Left ventricle myocardium superior (tissue), 1 donor: Measurements from ENCODE around the gene ANKRD11. TPM values are rescaled to one million over a fixed set of nuclear protein-coding genes. Genes with fewer than 3 reads are reported as not detected.

Source experiments
- ATAC-seq: fragments of 200-7000 bp; cut with Tn5 transposase; one replicate; pipeline ENCODE4 v1.9.1; 2020; ENCODE audit warnings: mild to moderate bottlenecking, moderate library complexity
- DNase-seq: peaks from one replicate; pipeline ENCODE4 v3.0.0-alpha.2; 2020
- intact Hi-C: fragments of 100-400 bp; cut with micrococcal nuclease; formaldehyde crosslinking; loops from one replicate; pipeline ENCODE4 v1.11.0; 2022
- total RNA-seq: library from RNA; stranded (reverse); fragmentation: NEBNext Ultra II Directional; extraction: Animal tissue kit (Norgen Biotek cat#: 25700); gene quantifications from one replicate; pipeline ENCODE4 v1.2.1, GENCODE V29; 2021
- donor health status: DM: no; HTN: yes; CAD: no; lungs with severe emphysema.

ANKRD11 gene
- total RNA-seq, 1 donor from 2014 or later = 75.2 TPM

DNA sequence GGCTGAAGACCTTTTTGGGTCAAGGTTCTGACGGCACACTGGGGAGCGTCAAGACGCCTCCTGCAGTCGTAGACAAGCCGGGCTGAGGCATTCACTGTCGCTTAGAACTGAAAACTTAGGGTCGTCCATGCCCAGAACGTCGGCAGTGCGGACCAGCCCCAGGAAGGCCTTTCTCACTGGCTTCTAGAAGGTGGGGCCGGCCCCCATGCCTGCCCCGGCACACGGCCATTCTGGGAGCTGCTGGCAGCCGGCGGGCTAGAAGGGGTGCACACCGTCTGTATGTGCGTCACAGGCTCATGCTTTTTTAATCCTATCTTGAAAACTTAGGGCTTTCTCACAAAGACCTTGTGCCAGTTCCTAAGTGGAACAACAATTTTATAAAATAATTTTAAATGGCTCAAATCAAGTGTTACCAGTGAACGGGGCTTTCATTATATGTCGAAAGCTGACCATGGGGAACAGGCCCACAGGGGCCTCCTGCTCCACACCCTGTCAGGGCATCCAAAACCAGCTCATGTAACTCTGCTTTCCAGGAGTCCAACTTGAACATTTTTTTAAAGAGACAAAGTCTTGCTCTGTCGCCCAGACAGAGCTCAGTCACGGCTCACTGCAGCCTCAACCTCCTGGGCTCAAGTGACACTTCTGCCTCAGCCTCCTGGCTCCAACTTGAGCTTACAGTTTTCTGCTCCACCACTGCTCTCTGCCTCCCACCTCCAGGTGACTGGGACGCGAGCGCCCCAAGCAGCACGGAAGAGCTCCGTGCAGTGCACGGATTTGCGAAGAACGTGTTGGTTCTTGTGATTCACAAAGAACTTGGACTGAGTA is 111.2 kb downstream of the ANKRD11 start:
- DNase-seq = peak; percentile 61
- intact Hi-C loops = no loop called here

DNA sequence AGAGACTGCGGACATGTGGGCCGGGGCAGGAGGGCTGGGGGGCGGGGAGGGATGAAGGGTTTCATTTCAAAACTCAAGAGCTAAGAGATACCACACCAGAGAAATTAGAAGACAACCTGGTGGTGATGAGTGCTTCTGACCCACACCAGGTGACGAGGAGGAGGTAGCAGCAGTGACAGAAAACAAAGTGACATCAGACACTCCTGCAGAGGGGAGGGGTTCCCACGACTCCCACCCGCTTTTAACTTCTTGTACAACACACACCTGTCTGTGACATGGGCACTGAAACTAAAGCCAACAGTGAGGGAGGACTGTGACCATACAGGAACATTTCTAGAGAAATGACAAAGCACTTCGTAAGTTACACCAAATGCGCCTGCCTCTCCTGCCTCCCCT is 112.9 kb downstream of the ANKRD11 start:
- intact Hi-C loops = no loop called here
- ATAC-seq = no peak

More for the DNA sequence above, 111.2 kb downstream of the ANKRD11 start:
- ATAC-seq = peak; percentile 52

DNA sequence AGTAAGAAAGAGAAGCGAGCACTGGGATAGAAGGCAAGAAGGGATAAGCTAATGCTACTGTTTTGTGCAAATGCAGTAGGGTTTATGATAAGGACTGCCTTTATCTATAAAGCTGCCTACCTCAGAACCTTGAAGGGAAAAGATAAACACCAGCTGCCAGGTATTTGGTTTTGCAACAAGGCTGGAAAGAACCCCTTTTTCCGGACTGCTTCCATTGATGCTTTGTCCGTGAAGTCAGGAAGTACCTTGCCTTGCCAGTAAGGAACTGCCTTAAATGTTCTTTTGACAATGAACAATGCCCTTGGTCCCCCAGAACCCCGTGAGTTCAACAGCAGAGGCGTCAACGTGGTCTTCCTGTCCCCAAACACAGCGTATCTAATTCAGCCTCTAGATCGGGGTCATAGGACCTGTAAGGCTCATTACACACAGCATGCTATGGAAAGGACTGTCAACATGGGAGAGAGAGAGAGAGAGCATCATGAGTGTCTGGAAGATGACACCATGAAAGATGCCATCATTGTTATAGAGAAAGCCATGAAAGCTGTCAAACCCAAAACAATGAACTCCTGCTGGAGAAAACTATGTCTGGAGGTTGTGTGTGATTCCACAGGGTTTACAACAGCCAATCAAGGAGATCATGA is 113.4 kb downstream of the ANKRD11 start:
- DNase-seq (no peak), ATAC-seq (no peak)
- intact Hi-C loops = no loop called here

More for the DNA sequence above, 112.9 kb downstream of the ANKRD11 start:
- no peak for DNase-seq

DNA sequence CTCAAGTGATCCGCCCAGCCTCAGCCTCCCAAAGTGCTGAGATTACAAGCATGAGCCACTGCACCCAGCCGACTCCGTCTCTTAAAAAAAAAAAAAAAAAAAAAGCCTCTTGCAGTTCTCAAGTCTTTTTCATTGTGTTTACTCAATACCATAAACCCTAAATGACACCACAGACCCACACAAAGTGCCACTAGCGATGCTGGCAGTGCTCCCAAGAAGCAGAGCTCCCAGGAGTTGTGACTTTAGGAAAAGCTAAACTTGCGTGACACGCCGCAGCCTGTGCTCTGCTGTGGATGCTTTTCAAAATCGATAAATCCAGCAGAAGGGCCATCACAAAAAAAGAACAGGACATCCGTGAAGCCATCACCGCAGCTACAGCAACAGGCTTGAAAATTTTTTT is 114.7 kb downstream of the ANKRD11 start:
- intact Hi-C loops = no loop called here
- DNase-seq (no peak), ATAC-seq (no peak)

DNA sequence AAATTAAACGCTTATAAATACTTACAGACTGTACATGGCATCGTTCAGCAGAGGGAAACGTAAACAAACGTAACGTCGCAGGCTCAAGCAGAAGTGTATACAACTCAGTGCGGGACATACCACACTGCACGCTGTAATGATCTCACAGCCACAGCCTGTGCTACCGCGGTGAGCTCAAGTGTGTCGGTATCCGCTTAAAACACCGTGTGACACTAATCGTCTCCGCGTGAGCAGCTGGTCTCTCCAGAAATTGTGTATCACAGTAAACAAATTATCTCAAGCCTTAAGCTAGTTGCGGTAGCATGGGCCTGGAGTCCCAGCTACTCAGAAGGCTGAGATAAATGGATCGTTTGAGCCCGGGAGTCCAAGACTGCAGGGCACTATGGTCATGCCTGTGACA is 115.3 kb downstream of the ANKRD11 start:
- no peak for ATAC-seq
- DNase-seq = no peak
- intact Hi-C loops = no loop called here

DNA sequence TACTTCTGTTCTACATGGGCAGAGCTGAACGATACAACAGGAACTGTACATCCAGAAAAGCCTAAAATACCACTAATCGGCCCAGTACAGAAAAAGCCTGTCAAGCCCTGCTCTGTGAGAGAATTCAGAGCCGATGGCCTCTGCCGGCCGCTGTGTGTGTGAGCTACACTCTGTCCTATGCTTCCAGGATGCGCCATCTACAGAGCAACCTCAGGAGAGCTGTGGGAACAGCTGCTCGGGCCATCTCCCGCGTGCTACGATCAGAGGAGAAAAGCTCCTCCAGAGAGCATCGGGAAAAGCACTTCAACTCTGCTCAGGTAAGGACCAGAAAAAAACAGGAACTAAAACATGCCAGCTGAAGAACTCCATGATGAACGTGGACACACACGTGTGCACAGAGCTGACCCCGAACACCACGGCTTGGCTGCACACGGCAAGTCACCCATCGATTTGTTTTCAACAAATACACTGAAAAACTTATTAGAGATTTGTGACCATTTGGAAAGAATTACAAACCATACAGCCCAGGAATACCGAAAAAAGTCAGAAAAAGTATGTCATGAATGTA is 115.9 kb downstream of the ANKRD11 start:
- ATAC-seq = peak; percentile 55
- no peak for DNase-seq

DNA sequence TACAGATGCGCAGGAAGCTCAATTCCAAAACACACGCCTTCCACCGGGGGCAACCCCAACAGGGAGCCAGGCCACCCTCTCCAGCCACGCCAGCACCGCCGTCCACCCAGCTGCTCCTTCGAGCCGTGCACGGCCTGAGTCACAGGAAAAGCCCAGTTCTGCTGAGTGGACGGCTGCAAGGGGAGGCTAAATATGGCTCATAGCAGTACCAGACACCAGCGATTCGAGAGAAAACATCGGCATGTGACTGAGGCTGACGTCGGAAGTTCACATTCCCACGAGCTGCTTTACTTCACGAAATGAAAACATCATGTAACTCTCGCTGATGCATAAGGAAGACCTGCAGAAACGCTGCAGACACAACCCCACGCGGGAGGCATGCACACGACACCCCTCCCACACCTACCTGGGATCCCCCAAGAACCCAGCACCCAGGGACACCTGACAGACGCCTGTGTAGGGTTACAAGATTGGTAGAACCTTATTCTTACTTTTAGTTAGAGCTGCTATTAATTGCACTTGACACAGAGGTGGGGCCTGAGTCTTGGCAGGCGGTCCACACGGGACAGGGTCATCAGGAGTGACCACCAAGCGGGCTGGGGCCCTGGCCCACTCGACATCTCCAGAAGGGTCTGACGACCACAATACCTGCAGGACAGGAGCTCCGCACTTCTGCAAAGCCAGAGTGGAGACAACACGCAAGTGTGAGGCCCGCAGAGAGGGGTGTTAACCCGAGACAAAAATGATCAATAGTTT is 116.8 kb downstream of the ANKRD11 start:
- intact Hi-C loops = no loop called here
- DNase-seq = no peak
- ATAC-seq = peak; percentile 57

More for the DNA sequence above, 115.9 kb downstream of the ANKRD11 start:
- intact Hi-C loops = no loop called here

DNA sequence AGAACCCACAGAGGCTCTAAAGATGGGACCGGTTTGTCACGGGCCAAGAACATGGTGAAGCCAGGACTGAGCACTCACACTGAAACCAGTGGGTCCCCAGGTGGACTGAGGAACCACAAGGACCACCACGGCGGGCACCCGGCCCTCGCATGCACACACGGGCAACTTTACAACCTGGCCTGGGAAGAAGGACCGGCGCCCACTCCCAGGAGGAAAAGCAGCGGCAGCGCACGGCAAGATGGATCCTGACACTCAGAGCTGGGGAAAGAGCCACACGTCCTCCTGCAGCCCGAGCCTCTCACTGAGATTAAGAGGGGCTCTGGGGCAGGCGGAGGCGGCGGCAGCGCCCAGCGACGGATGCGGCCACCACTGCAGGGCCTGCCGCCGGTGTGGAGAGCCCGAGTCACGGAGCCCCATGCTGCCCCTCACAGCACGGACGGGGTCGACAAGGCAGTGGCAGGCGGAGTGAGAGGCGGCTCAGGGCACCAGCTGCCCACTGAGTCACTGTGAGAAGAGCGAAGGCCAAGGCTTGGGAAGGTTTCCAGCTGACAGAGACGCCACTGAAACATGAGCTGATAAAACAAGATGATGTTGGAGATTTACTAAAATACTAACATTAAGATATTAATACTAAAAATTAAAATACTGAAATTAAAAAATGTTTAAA is 118.3 kb downstream of the ANKRD11 start:
- ATAC-seq (no peak), DNase-seq (no peak)

DNA sequence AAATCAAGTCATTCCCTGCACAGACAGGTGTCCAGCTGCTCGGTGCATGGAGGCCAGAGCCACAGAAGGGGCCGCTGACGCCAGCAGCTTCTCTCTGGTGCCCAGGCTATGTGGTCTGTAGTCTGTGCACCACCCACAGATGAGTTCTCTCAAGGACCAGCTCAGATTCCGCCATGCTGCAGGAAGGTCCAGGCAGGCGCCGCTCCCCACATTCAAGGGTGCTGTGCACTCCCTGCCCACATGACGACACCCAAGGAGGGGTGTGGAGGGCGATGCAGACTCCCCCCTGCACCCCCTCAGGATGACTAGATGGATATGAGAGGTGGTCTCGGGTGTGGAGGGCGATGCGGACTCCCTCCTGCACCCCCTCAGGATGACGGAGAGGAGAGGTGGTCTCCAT is 119.0 kb downstream of the ANKRD11 start:
- no peak for DNase-seq
- intact Hi-C loops = no loop called here

More for the DNA sequence above, 118.3 kb downstream of the ANKRD11 start:
- intact Hi-C loops = no loop called here

DNA sequence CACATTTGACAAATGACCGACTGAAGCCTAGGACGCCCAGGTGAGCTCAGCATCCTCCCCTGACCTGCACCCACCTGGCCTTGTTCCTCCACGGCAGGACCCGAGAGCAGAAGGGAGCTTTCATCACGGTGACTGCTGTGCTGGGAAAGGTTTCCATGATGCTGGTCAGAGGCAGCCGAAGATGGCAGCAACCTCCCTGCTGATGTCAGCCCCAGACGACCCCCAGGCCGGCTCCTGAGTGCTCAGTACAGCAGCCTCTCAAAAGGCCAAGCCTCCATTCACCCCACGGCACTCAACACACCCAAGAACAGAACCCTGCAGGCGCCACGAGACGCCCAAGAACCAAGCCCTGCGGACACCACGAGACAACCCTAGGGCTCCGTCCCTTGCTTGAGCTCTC is 119.8 kb downstream of the ANKRD11 start:
- no peak for DNase-seq
- ATAC-seq = no peak
- intact Hi-C loops = no loop called here

More for the DNA sequence above, 119.0 kb downstream of the ANKRD11 start:
- ATAC-seq = no peak

DNA sequence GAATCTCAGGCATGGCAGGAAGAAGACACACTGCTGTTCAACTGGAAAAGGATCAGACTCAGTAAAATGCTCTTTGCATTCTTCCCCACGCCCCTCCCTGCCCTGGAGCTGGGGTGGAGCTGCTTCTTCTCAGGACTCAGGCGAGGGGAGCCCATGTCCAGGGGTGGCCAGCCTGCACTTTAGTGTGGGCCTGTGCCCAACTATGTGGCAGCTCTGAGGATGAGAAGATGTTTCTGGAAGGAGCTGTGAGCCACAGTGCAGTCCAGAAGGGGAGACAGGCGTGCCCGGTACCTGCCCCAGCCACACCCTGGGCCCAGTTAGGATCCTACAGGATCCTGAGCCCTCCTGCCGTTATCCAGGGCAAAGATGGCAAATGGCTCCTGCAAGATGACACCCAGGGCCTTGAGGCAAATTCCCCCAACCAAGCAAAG is 120.3 kb downstream of the ANKRD11 start:
- intact Hi-C loops = no loop called here
- DNase-seq (no peak), ATAC-seq (no peak)

DNA sequence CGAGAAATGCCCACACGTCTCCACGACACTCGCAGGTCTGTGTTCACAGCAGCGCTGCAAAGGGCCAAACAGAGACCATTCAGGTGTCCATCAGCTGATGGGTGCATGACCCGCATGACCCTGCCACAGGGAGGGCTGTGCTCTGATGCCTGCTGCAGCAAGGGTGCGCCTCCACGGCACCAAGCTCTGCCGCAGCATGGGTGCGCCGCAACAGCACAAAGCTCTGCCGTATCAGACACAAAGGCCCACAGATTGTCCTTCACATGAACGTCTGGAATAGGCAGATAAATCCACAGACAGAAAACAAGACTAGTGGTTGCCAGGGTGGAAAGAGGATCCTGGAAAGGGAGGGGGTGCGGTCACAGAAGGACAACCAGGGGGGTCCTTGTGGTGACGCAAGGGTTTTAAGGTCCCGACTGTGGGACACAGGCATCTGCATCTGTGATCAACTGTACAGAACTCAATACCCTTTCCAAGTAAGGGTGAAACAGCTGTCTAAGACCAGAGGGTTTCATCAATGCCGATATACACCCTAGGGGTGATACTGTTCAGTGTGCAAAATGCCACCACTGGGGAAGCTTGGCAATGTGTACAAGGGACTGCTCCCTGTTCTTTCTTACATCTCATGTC is 121.0 kb downstream of the ANKRD11 start:
- ATAC-seq (no peak), DNase-seq (no peak)
- intact Hi-C loops = no loop called here

DNA sequence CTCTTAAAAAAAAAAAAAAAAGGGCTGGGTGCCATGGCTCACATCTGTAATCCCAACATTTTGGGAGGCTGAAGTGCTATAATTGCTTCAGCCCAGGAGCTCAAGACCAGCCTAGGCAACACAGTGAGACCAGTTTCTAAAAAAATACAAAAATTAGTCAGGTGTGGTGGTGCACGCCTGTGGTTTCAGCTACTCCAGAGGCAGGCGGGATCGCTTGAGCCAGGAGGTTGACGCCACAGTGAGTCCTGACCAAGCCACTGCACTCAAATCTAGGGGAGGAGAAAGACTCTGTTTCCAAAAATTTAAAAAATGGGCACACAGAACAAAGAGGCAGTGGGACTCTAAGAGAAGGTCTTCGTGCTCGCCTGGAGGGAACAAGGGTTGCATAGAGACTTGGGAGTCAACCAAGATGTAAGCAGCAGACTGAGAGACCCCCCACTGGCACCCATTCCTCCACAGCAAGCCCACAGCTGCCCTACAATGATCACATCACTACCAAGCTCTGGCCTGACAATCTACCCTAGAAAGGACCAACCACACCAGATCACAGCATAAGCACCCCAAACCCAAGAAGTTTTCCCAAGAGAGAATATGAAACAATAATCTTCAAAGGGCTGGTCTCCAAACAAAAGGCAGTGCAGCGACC is 121.6 kb downstream of the ANKRD11 start:
- no peak for ATAC-seq
- no peak for DNase-seq
- intact Hi-C loops = no loop called here

DNA sequence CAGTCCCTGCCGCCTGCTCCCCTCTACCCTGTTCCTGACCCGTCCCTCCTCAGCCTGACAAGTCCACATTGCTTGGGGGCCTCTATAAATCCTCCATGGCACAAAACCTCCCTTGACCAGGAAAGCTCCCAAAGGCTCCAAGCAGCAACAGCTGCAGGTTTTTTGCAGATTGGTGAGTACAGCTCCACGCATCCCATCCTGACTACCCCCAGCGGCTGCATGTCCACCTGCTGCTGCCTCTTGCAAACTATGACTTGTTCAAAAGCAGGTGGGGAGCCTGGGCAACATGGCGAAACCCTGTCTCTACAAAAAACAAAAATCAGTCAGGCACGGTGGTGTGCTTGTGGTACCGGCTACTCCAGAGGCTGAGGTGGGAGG is 122.8 kb downstream of the ANKRD11 start:
- DNase-seq = no peak
- no peak for ATAC-seq
- intact Hi-C loops = no loop called here

DNA sequence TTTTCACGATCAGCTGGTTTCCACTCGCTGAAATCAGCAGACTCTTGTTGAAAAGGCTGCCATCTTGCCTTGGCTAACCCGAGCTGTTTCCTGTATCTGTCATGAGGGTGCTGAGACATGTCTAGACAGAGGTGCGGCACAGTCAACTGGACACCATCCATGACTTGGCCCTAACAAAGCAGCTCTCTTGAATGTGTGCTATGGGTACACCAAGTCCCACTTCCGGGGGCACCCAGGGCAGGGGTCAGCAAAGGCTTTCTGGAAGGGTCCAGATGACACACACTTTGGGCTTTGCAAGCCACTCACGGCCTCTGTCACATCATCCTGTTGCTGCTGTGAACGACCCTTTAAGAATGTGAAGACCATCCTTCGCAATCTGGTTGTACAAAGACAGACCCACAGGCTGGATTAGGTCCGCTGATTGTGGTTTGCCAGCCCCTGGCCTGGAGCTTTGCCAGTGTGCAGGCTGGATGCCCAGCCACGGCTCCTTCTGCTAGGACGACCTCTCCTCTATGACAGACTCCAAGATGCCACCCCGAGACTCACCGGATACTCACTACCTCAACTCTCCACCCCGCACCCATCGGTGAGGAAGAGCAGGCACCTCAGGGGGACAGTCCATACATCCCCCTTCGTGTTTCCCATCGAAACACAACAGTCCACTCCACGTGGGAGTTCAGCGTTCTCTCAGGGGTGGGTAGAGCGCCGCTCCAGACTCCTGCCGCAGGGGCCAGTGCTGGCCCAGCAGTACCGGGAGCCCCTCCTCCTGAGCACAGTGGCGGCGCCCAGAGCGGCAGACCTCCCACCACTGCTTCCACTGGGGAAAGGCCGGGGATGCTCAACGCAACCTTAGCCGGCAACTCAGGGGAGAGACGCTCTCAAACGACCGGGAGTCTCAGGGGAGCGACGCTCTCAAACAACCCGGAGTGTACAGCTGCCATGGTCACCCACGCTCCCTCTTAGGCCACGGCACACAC is 123.5 kb downstream of the ANKRD11 start:
- peak; percentile 35 for ATAC-seq
- intact Hi-C loops = no loop called here
- DNase-seq = no peak

DNA sequence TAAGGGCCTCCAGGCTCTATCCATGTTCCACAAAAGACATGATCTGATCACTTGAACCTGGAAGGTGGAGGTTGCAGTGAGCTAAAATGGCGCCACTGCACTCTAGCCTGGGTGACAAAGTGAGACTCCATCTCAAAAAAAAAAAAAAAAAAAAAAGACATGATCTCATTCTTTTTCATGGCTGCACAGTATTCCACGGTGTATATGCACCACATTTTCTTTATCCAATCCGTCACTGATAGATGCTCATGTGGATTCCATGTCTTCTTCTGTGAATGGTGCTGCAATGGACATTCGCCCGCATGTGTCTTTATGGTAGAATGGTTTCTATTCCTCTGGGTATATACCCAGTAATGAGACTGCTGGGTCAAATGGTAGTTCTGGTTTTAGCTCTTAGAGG is 124.4 kb downstream of the ANKRD11 start:
- DNase-seq = no peak
- intact Hi-C loops = no loop called here
- no peak for ATAC-seq

DNA sequence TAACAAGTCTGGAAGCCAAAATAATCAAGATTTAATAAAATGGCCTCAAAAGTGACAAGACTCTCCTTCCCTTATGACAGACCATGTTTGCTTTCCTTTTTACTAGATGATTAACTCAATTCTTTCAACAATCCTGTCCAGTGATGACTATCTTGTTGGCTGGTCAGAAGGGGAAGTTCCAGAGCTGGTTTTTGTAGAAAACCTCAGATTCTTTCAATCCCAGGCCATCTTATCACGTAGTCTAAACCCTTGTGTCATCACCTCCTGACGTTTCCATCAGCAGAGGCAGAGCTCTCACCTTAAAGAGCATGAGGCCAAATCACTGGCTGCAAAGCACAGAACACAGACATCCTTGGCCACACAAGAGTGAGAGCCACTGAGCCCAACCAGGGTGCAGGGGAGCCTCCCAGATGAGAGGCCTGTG is 125.3 kb downstream of the ANKRD11 start:
- intact Hi-C loops = no loop called here
- no peak for DNase-seq
- no peak for ATAC-seq
